ENCODE results near the gene FGF7. TPM values are rescaled to one million over a fixed set of nuclear protein-coding genes. Genes with fewer than 3 reads are reported as not detected.

The FGF7 gene
- total RNA-seq, 1 donor from 2014 or later: 21.9 TPM

DNA sequence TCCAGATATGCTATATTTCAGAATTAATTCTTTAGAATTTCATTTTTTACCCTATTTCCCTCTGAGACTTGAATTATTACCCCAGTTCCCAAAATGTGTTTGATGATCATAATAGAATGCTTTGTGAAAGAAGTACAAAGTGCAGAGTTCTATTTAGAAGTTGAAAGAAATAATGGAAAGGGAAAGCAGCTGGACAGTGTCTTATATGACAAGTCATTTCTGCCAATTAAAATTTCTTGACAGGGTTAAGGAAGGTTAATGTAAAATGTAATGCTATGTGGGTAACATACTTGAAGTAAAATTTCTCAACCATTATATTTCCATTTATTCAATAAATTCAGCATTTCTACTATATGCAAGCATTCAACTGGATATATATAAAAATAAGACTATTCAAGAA lies 33.1 kb downstream of the FGF7 start:
- intact Hi-C loops (cut with DNase I): no loop called here
- ATAC-seq (no peak), DNase-seq (no peak)
- H3K4me3 ChIP-seq: no peak overlapping the region
- H3K9me3 ChIP-seq: no peaks in the 10 kb centered on the region
- no peaks in the 10 kb centered on the region for H3K36me3 ChIP-seq
- H3K27ac ChIP-seq: no peak overlapping the region
- no peaks in the 10 kb centered on the region for H3K4me1 ChIP-seq
- TF ChIP-seq, protein P1, sequence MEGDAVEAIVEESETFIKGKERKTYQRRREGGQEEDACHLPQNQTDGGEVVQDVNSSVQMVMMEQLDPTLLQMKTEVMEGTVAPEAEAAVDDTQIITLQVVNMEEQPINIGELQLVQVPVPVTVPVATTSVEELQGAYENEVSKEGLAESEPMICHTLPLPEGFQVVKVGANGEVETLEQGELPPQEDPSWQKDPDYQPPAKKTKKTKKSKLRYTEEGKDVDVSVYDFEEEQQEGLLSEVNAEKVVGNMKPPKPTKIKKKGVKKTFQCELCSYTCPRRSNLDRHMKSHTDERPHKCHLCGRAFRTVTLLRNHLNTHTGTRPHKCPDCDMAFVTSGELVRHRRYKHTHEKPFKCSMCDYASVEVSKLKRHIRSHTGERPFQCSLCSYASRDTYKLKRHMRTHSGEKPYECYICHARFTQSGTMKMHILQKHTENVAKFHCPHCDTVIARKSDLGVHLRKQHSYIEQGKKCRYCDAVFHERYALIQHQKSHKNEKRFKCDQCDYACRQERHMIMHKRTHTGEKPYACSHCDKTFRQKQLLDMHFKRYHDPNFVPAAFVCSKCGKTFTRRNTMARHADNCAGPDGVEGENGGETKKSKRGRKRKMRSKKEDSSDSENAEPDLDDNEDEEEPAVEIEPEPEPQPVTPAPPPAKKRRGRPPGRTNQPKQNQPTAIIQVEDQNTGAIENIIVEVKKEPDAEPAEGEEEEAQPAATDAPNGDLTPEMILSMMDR (IDR thresholded peaks at IDR 0.05): no peak
- H3K27me3 ChIP-seq: no peaks in the 10 kb centered on the region

DNA sequence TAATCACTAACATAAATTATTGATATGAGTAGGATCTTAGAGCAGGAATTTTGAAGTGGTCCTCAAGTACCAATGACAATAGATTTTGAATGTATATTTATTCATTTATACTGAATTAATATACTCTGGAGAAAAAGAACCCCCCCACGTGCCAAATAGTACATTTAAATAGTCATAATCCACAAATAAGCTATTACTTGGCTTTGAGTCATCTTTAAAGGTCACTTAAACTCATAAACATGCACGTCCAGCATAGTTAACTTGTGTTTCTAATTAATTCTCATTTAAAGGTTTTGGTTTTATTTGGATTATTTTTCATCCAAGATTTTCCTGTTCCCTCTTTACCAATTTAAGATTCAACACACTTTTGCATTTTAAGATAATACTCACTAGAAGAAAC lies 35.1 kb downstream of the FGF7 start:
- Histone ChIP-seq H3K27ac (no peak overlapping the region), H3K9me3 (no peaks in the 10 kb centered on the region), H3K27me3 (no peaks in the 10 kb centered on the region), H3K4me1 (peaks cover 6% of the 10 kb centered on the region), H3K36me3 (no peaks in the 10 kb centered on the region), H3K4me3 (no peak overlapping the region)
- ATAC-seq (no peak), DNase-seq (no peak)
- TF ChIP-seq, protein P1 (IDR thresholded peaks at IDR 0.05): no peak
- intact Hi-C loops (cut with DNase I): no loop called here

DNA sequence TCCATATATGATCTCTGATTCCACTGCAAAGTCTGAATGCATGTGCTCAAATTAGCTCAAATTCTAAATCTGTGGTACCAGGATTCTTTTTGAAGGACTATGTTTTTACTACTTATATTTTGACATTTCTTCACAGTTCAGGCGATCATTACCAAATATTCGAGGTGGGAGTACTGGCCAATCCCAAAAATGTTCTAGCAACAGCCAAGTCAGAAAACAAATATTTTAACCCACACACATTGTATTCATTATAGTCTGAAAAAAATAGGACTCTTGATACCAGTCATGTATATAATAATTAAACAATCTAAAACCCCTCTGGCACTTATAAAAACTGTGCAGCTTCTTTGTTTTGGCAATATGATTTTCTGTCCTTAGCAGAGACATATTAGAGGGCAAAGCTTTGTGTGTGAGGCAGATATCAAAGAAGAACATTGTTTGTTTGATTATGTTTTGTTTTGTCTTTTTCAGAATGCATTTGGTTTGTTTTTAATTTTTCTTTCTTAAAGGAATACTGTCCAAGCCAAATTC lies 37.4 kb downstream of the FGF7 start:
- intact Hi-C loops (cut with DNase I): no loop called here
- TF ChIP-seq, protein P1 (IDR thresholded peaks at IDR 0.05): no peak
- Histone ChIP-seq H3K4me3 (no peak overlapping the region), H3K4me1 (peaks cover 6% of the 10 kb centered on the region), H3K9me3 (no peaks in the 10 kb centered on the region), H3K27me3 (no peaks in the 10 kb centered on the region), H3K27ac (no peak overlapping the region), H3K36me3 (no peaks in the 10 kb centered on the region)
- DNase-seq: no peak
- ATAC-seq: no peak

DNA sequence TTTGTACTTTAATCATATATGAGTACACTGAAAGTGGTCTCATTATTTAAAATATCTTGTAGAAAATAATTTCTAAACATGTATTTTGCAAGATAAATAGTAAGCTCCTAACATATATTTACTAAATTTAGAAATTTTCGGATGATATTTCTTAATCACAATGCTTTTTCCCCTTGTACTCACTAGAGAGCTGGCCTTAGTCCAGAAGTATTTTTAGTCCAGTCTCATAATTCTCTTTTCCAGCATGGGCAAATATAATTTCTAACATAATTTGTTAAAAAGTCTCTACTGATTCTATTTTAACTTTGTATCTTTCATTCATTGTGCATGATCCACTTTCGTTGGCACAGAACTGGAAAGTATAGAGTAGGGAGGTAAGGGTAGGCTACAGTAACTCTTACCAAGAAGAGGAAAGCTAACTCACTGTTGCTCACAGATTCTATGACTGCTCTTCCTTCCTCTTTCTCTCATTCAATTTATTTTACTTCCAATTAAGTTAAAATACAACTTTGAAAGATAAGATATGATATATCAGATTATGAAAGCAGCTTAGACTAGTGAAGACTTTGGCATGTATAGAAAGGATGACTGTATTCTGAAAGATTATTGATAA lies 39.3 kb downstream of the FGF7 start:
- ATAC-seq: no peak
- H3K36me3 ChIP-seq: no peaks in the 10 kb centered on the region
- no peaks in the 10 kb centered on the region for H3K27me3 ChIP-seq
- TF ChIP-seq, protein P1 (IDR thresholded peaks at IDR 0.05): no peak
- no peaks in the 10 kb centered on the region for H3K9me3 ChIP-seq
- H3K27ac ChIP-seq: no peak overlapping the region
- H3K4me3 ChIP-seq: no peak overlapping the region
- intact Hi-C loops (cut with DNase I): no loop called here
- no peak for DNase-seq
- H3K4me1 ChIP-seq: peaks cover 6% of the 10 kb centered on the region

DNA sequence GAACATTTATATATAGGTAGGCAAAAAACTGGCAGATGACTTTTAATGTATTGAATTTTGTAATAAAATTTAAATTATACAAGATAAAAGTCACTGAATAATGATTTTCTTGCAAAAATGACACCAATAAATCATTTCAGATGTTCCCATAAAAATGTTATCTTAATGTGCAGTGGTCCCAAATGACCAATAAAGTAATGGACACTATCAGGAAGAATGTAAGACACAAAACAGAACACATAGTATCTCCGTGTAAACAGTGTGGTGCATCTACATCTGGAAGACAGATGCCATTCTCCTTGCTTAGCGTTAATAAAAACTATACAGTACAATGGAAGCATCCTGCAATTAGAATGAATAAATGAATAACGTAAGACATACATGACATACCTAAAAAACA lies 41.5 kb downstream of the FGF7 start:
- H3K4me3 ChIP-seq: no peak overlapping the region
- no peak for DNase-seq
- H3K9me3 ChIP-seq: no peaks in the 10 kb centered on the region
- ATAC-seq: no peak
- H3K36me3 ChIP-seq: no peaks in the 10 kb centered on the region
- no peak overlapping the region for H3K27ac ChIP-seq
- intact Hi-C loops (cut with DNase I): no loop called here
- no peaks in the 10 kb centered on the region for H3K27me3 ChIP-seq
- H3K4me1 ChIP-seq: peaks cover 6% of the 10 kb centered on the region
- TF ChIP-seq, protein P1 (IDR thresholded peaks at IDR 0.05): no peak
